Esophagus squamous epithelium (tissue), 5 donors: ENCODE measurements around the gene SERP2. TPM values are rescaled to one million over a fixed set of nuclear protein-coding genes. Genes with fewer than 3 reads are reported as not detected.

ENCODE experiments used
- DNase-seq: peaks from one replicate; lab custom pipeline; 2025; lab: John Stamatoyannopoulos, UW
- H3K27ac ChIP-seq, 4 donors: fragments of 200-600 bp; sonication (generic); one replicate each; pipeline ENCODE4 v1.5.1; 2016 to 2019; ENCODE audit warnings: mild to moderate bottlenecking in 1 of 4
- H3K27me3 ChIP-seq, 4 donors: fragments of 200-600 bp; sonication (generic); 1 replicate in 3 of 4; 2 replicates in 1 of 4; pipeline versions ENCODE4 v1.5.1 to v1.6.0; 2017 to 2021; ENCODE audit warnings: antibody characterized with exemption in 1 of 4
- H3K36me3 ChIP-seq, 3 donors: fragments of 200-600 bp; sonication (generic); one replicate each; pipeline ENCODE4 v1.5.1; 2016 to 2019
- H3K4me1 ChIP-seq, 3 donors: fragments of 200-600 bp; sonication (generic); one replicate each; pipeline ENCODE4 v1.5.1; 2017 to 2019
- H3K4me3 ChIP-seq, 4 donors: fragments of 200-600 bp; sonication (generic); 1 replicate in 3 of 4; 2 replicates in 1 of 4; pipeline ENCODE4 v1.5.1; 2016 to 2019; ENCODE audit warnings: mild to moderate bottlenecking in 2 of 4, moderate library complexity in 1 of 4
- H3K9me3 ChIP-seq, 3 donors: fragments of 200-600 bp; sonication (generic); one replicate each; pipeline ENCODE4 v1.5.1; 2016 to 2019
- POLR2A ChIP-seq, 4 donors: fragments of 450-650 bp; IDR thresholded peaks; one replicate each; pipeline ENCODE4 v1.6.1; 2017; ENCODE audit warnings: antibody characterized with exemption in 4 of 4, mild to moderate bottlenecking in 4 of 4, moderate library complexity in 3 of 4
- WGBS, 2 donors: methylation state at CpG; one replicate each; pipeline ENCODE4 v1.1.5; 2018; 5-methylcytosine and 5-hydroxymethylcytosine counted together
- intact Hi-C: fragments of 100-400 bp; cut with DNase I; formaldehyde crosslinking; loops from one replicate; pipeline ENCODE4 v1.15.0; 2022
- total RNA-seq, 4 donors: library from RNA; depleted of rRNA; stranded (reverse); fragments of >200 nt; gene quantifications; one replicate each; pipeline ENCODE4 v1.1.0, GENCODE V29; 2016
- TF ChIP-seq, protein P1 (sequence below), 6 experiments: fragments of 450-650 bp in 4 of 6; fragments of 200-600 bp in 2 of 6; sonication (generic) in 2 of 6; IDR thresholded peaks; one replicate each; pipeline ENCODE4 v1.5.1; 2016 to 2019; ENCODE audit warnings: antibody characterized with exemption in 6 of 6, mild to moderate bottlenecking in 4 of 6, moderate library complexity in 4 of 6
- donor health status: DM: yes; HTN: yes; CAD: no.

SERP2 gene
- total RNA-seq, 4 donors from 2014 or later: 0.35 to 3.6 (median 1.5) TPM

DNA sequence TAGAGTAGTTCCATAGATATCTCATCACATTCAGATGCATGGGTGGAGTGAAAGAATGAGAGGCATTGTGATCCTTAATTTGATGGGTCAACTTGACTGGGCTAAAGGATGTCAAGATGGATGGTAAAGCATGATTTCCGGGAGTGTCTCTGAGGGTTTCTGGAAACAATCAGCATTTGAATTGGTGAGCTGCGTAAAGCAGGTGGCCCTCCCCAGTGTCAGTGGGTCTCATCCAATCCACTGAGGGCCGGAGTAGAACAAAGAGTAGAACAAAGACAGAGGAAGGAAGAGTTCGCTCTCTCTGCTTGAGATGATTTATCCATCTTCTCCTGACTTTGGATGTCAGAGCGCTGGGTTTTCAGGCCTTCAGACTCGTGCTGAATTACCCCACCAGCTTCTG lies 43.1 kb downstream of the SERP2 start:
- intact Hi-C loops: no loop called here
- Histone ChIP-seq H3K27me3 (no peaks in the 10 kb centered on the region), H3K9me3 (no peaks in the 10 kb centered on the region), H3K4me1 (no peaks in the 10 kb centered on the region), H3K4me3 (no peak overlapping the region), H3K27ac (no peak overlapping the region), H3K36me3 (no peaks in the 10 kb centered on the region)
- 93 to 96% methylated on average over 6 of the region's 6 CpGs for whole genome bisulfite sequencing, 2 donors
- TF ChIP-seq, protein P1, sequence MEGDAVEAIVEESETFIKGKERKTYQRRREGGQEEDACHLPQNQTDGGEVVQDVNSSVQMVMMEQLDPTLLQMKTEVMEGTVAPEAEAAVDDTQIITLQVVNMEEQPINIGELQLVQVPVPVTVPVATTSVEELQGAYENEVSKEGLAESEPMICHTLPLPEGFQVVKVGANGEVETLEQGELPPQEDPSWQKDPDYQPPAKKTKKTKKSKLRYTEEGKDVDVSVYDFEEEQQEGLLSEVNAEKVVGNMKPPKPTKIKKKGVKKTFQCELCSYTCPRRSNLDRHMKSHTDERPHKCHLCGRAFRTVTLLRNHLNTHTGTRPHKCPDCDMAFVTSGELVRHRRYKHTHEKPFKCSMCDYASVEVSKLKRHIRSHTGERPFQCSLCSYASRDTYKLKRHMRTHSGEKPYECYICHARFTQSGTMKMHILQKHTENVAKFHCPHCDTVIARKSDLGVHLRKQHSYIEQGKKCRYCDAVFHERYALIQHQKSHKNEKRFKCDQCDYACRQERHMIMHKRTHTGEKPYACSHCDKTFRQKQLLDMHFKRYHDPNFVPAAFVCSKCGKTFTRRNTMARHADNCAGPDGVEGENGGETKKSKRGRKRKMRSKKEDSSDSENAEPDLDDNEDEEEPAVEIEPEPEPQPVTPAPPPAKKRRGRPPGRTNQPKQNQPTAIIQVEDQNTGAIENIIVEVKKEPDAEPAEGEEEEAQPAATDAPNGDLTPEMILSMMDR (IDR thresholded peaks at IDR 0.05): no peak
- no peak for DNase-seq

DNA sequence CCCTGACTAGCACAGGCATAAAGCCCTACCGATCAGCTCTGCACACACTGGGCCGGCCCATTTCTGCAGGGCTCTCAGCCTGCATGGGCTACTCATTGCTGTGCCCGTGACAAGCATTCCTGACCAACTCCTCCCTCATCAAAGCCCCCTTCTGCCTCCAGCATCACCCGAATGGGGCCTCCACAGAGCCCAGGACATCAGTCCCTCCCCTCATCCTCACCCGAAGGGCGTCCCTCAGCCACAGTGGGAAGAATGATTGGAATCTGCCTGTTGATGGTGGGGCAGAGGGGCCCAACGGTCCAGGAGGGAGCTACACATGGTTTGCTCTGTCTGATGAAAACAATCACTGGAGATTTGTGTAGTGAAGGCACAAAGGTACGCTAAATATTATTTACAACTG lies 43.8 kb downstream of the SERP2 start:
- Histone ChIP-seq H3K36me3 (no peaks in the 10 kb centered on the region), H3K27me3 (no peaks in the 10 kb centered on the region), H3K27ac (no peak overlapping the region), H3K9me3 (no peaks in the 10 kb centered on the region), H3K4me1 (no peaks in the 10 kb centered on the region), H3K4me3 (no peak overlapping the region)
- TF ChIP-seq, protein P1 (IDR thresholded peaks at IDR 0.05): no peak
- TF ChIP-seq POLR2A (IDR thresholded peaks at IDR 0.05): no peak
- intact Hi-C loops: no loop called here
- 82 to 85% methylated on average over 6 to 8 of the region's 8 CpGs for WGBS, 2 donors
- no peak for DNase-seq

DNA sequence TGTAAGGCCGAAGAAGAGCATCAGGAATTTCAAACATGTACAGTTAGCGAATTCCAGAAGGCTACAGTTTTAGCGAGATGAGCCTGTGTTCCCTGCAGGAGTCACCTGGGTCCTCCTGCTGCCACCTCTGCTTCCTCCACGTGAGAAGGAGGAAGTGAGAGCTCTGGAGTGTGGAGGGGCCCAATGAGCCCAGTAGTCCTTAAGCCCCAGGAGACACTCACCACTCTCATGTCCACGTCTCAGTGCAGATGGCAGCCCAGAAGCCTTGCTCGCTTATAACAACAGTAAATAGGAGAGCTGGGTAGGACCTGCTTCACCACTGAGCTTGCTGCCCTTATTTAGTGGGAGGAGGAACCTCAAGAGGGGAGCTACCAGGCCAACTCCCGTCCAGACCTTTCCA lies 44.3 kb downstream of the SERP2 start:
- no peaks in the 10 kb centered on the region for H3K9me3 ChIP-seq
- no peak overlapping the region for H3K27ac ChIP-seq
- no peak for DNase-seq
- intact Hi-C loops: no loop called here
- H3K36me3 ChIP-seq: no peaks in the 10 kb centered on the region
- no peak overlapping the region for H3K4me3 ChIP-seq
- no peaks in the 10 kb centered on the region for H3K4me1 ChIP-seq
- H3K27me3 ChIP-seq: no peaks in the 10 kb centered on the region
- TF ChIP-seq, protein P1 (IDR thresholded peaks at IDR 0.05): no peak
- TF ChIP-seq POLR2A (IDR thresholded peaks at IDR 0.05): no peak
- 72 to 86% methylated on average over 6 to 7 of the region's 7 CpGs for WGBS, 2 donors

DNA sequence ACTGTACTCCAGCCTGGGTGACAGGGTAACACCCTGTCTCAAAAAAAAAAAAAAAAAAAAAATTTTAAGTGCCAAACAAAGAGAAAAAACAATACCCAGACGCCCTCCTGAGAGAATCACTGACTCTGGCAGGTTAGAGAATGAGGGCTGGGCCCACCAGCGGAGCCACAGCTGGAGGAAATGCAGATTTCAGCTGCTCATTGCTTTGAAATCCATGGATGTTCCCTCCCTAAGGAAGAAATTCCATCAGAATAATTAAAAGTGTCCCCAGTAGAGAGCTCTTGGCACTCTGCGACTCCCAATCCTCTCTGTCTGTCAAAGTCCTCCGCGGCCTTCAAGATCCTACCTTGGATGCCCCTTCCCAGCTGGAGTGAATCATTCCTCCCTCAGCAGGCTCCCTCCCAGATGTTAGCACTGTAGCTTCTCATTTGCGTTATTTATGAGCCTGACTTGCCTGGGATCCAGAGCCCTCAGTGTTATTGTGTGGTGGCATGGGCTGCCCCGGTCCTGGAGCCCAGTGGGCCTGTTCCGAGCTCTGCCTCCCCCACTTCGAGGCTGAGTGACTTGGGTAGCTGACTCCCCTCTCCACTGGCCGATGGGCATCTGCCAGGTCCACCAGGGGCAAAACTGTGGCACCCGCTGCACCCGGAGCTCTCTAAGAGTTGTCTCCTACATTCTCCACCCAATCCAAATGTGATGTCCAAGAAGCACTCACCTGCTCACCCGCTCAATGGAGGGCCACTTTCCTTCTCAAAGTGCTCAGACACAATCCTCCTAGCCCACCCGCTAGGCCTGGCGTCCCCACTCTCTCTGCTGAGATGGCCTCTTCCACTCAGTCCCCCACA lies 47.0 kb downstream of the SERP2 start:
- WGBS, 2 donors: 83 to 88% methylated on average over 11 to 14 of the region's 15 CpGs
- DNase-seq: no peak
- TF ChIP-seq POLR2A (IDR thresholded peaks at IDR 0.05): no peak
- TF ChIP-seq, protein P1 (IDR thresholded peaks at IDR 0.05): no peak
- intact Hi-C loops: loop anchor here (10.0 kb wide), 1 partner anchor 366 kb away; no protein-coding TSS in a partner anchor
- Histone ChIP-seq H3K4me3 (no peak overlapping the region), H3K9me3 (no peaks in the 10 kb centered on the region), H3K27ac (no peak overlapping the region), H3K36me3 (no peaks in the 10 kb centered on the region), H3K4me1 (no peaks in the 10 kb centered on the region), H3K27me3 (no peaks in the 10 kb centered on the region)

DNA sequence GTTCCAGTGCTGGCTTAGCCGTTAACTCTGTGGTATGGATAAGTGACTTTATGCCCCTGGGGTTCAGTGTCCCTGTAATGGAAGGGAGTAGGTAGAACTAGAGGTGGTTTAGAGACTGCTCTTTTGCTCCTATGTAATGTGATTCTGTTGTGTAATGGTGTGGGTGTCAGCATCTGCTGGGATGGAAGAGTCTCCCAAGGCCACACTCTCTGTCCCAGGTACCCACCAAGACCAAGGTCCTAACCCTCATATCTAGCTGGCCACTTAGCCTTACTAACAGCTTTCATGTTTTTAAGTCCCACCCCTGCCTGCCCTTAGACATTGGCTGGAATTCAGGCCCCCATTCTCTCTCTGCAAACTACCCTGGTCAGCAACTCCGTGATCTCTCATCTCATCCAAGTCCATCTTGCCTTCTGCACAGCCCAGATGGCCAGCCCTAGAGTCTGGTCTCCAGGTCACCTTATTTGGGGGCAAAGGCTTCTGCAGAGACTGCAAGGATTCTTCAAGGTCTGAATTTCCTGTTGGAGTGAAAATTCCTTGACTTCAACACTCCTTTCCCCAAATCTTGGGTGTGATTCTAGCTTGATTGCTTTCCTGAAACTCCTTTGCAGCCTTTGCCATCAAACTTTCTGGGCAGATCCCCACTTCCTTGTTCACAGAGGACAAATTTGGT lies 48.4 kb downstream of the SERP2 start:
- H3K9me3 ChIP-seq: no peaks in the 10 kb centered on the region
- H3K4me1 ChIP-seq: no peaks in the 10 kb centered on the region
- H3K4me3 ChIP-seq: no peak overlapping the region
- H3K27me3 ChIP-seq: no peaks in the 10 kb centered on the region
- WGBS, 2 donors: 85 to 88% methylated on average over 2 of the region's 2 CpGs
- no peak overlapping the region for H3K27ac ChIP-seq
- intact Hi-C loops: loop anchor here (10.0 kb wide), 1 partner anchor 367 kb away; no protein-coding TSS in a partner anchor
- TF ChIP-seq, protein P1 (IDR thresholded peaks at IDR 0.05): no peak
- TF ChIP-seq POLR2A (IDR thresholded peaks at IDR 0.05): no peak
- H3K36me3 ChIP-seq: no peaks in the 10 kb centered on the region
- DNase-seq: no peak
